Measurements from ENCODE around the gene TMIGD2.

GRCh38 chr19:4337906-4338440, 35.8 kb upstream of the TMIGD2 start:
- TF ChIP-seq POLR2AphosphoS5 (IDR thresholded peaks at IDR 0.05) (peak in 2 of 3 donors; percentile 11 to 21), CTCF (IDR thresholded peaks at IDR 0.05) (no peak), EP300 (IDR thresholded peaks at IDR 0.05; ENCODE audit: low read depth) (no peak), POLR2A (IDR thresholded peaks at IDR 0.05) (no peak)
